MV-4-11 (cell line): Measurements from ENCODE around the gene DPP6.

Experiments
- DNase-seq: peaks from one replicate; lab custom pipeline; 2025; lab: John Stamatoyannopoulos, UW

DPP6 gene

GRCh38 chr7:154232700-154233099 lies 180.5 kb downstream of the DPP6 start:
- DNase-seq: no peak

- no peak for DNase-seq
Observed at GRCh38 chr7:154241988-154242387, 189.8 kb downstream of the DPP6 start.

- DNase-seq: no peak
Observed at GRCh38 chr7:154242709-154243108, 190.5 kb downstream of the DPP6 start.

- DNase-seq: no peak
Observed at GRCh38 chr7:154252046-154252445, 199.8 kb downstream of the DPP6 start.

GRCh38 chr7:154253810-154254209 lies 201.6 kb downstream of the DPP6 start:
- no peak for DNase-seq

- DNase-seq: no peak
Observed at GRCh38 chr7:154255324-154255723, 203.1 kb downstream of the DPP6 start.

- no peak for DNase-seq
Observed at GRCh38 chr7:154256150-154256549, 204.0 kb downstream of the DPP6 start.

- DNase-seq: no peak
Observed at GRCh38 chr7:154259396-154259795, 207.2 kb downstream of the DPP6 start.

GRCh38 chr7:154287356-154287755 lies 235.2 kb downstream of the DPP6 start:
- DNase-seq: no peak

- no peak for DNase-seq
Observed at GRCh38 chr7:154289119-154289518, 236.9 kb downstream of the DPP6 start.

GRCh38 chr7:154296443-154296842 lies 244.2 kb downstream of the DPP6 start:
- no peak for DNase-seq

- DNase-seq: no peak
Observed at GRCh38 chr7:154299736-154300135, 247.5 kb downstream of the DPP6 start.

- no peak for DNase-seq
Observed at GRCh38 chr7:154302380-154302779, 250.2 kb downstream of the DPP6 start.

- no peak for DNase-seq
Observed at GRCh38 chr7:154304231-154304630, 252.0 kb downstream of the DPP6 start.

- no peak for DNase-seq
Observed at GRCh38 chr7:154304740-154305700, 252.8 kb downstream of the DPP6 start.

- DNase-seq: no peak
Observed at GRCh38 chr7:154306036-154306435, 253.8 kb downstream of the DPP6 start.

- DNase-seq: no peak
Observed at GRCh38 chr7:154308928-154309327, 256.7 kb downstream of the DPP6 start.

GRCh38 chr7:154310114-154310513 lies 257.9 kb downstream of the DPP6 start:
- no peak for DNase-seq

GRCh38 chr7:154324196-154324595 lies 272.0 kb downstream of the DPP6 start:
- DNase-seq: no peak

- no peak for DNase-seq
Observed at GRCh38 chr7:154326421-154326820, 274.2 kb downstream of the DPP6 start.

GRCh38 chr7:154330318-154330717 lies 278.1 kb downstream of the DPP6 start:
- no peak for DNase-seq

- no peak for DNase-seq
Observed at GRCh38 chr7:154332811-154333580, 280.8 kb downstream of the DPP6 start.

GRCh38 chr7:154336295-154336694 lies 284.1 kb downstream of the DPP6 start:
- no peak for DNase-seq
